CD4-positive, alpha-beta T cell treated with Interleukin-21 for 1 hour (primary cell): ENCODE measurements around the gene EPHB4.

ENCODE experiments used
- DNase-seq: peaks from one replicate; pipeline ENCODE4 v3.0.0-alpha.2; 2020

The EPHB4 gene

GRCh38 chr7:100854146-100854895, 27.0 kb upstream of the EPHB4 start:
- DNase-seq, result no peak

- DNase-seq, result peak; percentile 85
Observed at GRCh38 chr7:100852048-100852872, 24.9 kb upstream of the EPHB4 start, which contains the start of gene SLC12A9. TSS of gene SLC12A9 (plus strand) at chr7:100852713. CDS start at chr7:100854198, 1,485 bp downstream.

- DNase-seq, result no peak
Observed at GRCh38 chr7:100847360-100847759, 20.0 kb upstream of the EPHB4 start.

- DNase-seq, result no peak
Observed at GRCh38 chr7:100840470-100841100, 13.3 kb upstream of the EPHB4 start.

GRCh38 chr7:100839361-100839760, 12.0 kb upstream of the EPHB4 start:
- no peak for DNase-seq

GRCh38 chr7:100837099-100837836, 9.9 kb upstream of the EPHB4 start:
- peak; percentile 81 for DNase-seq

GRCh38 chr7:100836812-100837098, 9.4 kb upstream of the EPHB4 start:
- no peak for DNase-seq

- DNase-seq, result no peak
Observed at GRCh38 chr7:100835903-100836811, 8.8 kb upstream of the EPHB4 start.

GRCh38 chr7:100832281-100832633, 4.9 kb upstream of the EPHB4 start:
- no peak for DNase-seq

- DNase-seq, result no peak
Observed at GRCh38 chr7:100830396-100830795, 3.1 kb upstream of the EPHB4 start.

GRCh38 chr7:100829150-100829716, 1.9 kb upstream of the EPHB4 start:
- DNase-seq, result no peak

- no peak for DNase-seq
Observed at GRCh38 chr7:100826514-100827329, 601 bp downstream of the EPHB4 start.

- DNase-seq, result no peak
Observed at GRCh38 chr7:100825751-100826513, 1.4 kb downstream of the EPHB4 start.

- no peak for DNase-seq
Observed at GRCh38 chr7:100825215-100825671, 2.1 kb downstream of the EPHB4 start.

GRCh38 chr7:100824499-100825214, 2.7 kb downstream of the EPHB4 start:
- no peak for DNase-seq

GRCh38 chr7:100823534-100823933, 3.8 kb downstream of the EPHB4 start:
- DNase-seq, result no peak

- no peak for DNase-seq
Observed at GRCh38 chr7:100823140-100823525, 4.2 kb downstream of the EPHB4 start.

GRCh38 chr7:100822236-100823139, 4.8 kb downstream of the EPHB4 start:
- DNase-seq, result no peak
